HG02763 (cell line): ENCODE data around the gene NEDD8.
A peak's percentile ranks its signal among the peaks of the same experiment; 100 is the strongest.

ENCODE experiments used
- ATAC-seq: cut with Tn5 transposase; IDR thresholded peaks from one replicate; pipeline ENCODE4 v1.9.1; 2021; ENCODE audit warnings: mild to moderate bottlenecking, moderate library complexity; ENCODE audit not compliant: unreplicated experiment

NEDD8 gene

GRCh38 chr14:24232121-24232644 lies at the start of gene NEDD8:
Gene NEDD8, minus strand, starts transcription at chr14:24232367. Its CDS starts 100 bp downstream, at chr14:24232267.
- ATAC-seq, result peak; percentile 67

DNA sequence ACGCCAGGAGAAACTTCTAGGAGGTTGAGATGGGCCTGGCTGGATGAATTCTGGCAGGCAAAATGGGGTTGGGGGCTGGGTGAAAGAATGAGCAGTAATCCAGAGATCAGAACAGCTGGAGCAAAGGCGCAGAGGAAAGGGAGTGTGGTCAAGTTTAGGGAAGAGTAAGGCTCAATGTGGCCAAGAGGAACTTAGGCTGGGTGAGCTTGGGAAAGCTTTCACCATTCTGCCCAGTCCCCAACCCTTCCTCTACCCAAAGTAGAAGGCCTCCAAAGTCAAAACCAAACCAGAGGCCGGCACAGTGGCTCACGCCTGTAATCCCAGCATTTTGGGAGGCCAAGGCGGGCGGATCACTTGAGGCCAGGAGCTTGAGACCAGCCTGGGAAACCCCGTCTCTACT lies 49.5 kb upstream of the NEDD8 start:
- ATAC-seq, result no peak

GRCh38 chr14:24280797-24281460 lies 48.8 kb upstream of the NEDD8 start:
- no peak for ATAC-seq

GRCh38 chr14:24279301-24280186 lies 47.4 kb upstream of the NEDD8 start:
- peak; percentile 38 for ATAC-seq

- no peak for ATAC-seq
Observed at GRCh38 chr14:24278424-24278823, 46.3 kb upstream of the NEDD8 start.

GRCh38 chr14:24277606-24278321 lies 45.6 kb upstream of the NEDD8 start:
- ATAC-seq, result no peak

DNA sequence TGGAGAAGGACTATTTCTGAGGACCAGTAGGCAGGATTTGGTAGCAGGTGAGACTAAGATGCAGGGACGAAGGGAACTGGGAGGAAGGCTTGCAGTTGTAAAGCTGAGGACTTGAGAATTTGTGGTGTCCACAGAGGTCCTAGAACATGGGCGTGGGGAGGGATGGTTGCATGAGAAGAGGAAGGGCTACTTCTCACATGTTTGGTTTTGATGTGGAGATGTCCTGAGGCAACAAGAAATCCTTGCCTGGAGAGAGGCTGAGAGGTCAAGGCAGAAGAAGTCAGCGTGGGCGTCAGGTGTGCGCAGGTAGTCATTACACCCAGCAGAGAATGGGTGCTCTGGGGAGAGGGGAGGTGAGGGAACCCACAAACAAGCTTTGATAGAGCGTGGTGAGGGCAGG lies 44.9 kb upstream of the NEDD8 start:
- ATAC-seq, result no peak

GRCh38 chr14:24274101-24274543 lies 42.0 kb upstream of the NEDD8 start:
- ATAC-seq, result peak; percentile 37

- ATAC-seq, result no peak
Observed at GRCh38 chr14:24273422-24273998, 41.3 kb upstream of the NEDD8 start.

- no peak for ATAC-seq
Observed at GRCh38 chr14:24272467-24272866, 40.3 kb upstream of the NEDD8 start.

DNA sequence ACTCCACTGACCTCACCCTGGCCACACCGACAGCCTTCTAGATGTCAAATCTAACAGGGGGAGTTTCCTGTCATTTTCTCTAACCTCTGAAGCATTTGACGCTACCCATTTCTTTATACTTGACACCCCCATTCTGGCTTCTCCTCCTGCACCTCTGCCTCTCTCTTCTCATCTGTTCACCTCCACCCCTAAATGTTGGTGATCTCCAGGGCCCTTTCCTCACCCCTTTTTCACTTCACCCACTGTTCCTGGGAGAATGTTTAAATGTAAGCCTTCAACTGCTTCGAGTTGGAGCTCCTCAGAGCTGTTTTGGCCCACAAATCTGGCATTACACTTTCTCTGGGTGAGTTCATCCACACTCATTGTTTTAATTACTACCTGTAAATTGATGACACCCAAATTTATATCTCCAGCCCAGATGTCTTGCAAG lies 39.7 kb upstream of the NEDD8 start:
- no peak for ATAC-seq

GRCh38 chr14:24271134-24271833 lies 39.1 kb upstream of the NEDD8 start, which contains the start of gene RABGGTA:
Gene RABGGTA, minus strand, starts transcription at chr14:24271597. Its CDS starts 482 bp downstream, at chr14:24271115.
- ATAC-seq, result peak; percentile 85

- ATAC-seq, result no peak
Observed at GRCh38 chr14:24270537-24271133, 38.5 kb upstream of the NEDD8 start.

DNA sequence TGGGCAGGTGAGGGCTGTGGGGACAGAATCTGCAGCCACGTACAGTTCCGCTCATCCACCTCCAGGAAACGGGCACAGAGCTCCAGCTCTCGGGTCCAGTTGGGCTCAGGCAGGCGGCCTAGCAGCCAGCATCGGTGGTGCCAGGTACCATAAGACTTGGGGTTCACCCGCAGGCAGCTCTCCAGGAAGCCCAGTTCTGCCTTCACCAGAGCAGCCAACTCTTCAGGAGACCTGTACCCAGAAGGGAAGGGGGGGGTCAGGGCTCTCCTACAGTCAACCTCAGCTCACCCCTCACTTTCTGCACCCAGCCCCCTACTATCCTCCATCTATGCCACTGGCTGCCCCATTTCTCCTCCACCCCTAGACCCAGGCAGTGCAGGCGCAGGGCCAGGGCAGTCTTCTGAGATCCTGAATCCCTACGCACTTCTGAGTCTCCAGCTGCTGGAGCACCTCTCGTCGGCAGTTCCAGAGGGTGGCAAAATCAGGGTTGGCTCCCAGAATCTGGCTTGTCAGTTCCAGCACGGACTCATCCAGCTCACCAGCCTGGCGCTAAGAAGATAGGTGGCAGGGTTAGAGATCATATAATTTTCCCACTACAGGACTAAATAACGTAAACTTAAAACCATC lies 37.9 kb upstream of the NEDD8 start:
- ATAC-seq, result no peak

GRCh38 chr14:24269368-24269767 lies 37.2 kb upstream of the NEDD8 start:
- no peak for ATAC-seq

DNA sequence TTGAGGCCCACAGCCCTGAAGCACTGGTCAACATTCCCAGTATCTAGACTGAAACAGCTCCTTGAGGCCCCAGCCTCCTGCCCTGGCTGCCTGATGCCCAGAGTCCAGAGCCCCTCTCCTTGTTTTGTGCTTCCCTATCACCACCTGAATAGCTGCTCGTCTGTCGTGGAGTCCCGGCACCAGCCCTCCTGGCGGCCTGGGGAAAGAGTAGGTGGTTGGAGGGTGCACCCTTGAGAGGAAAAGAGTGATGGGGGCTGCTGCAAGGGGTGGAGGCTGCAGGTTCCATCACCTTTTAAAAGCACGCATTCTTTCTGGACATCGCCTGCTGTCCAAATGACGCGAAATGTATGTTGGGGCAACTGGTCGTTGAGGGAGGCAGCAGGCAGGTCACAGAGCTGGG lies 36.1 kb upstream of the NEDD8 start:
- ATAC-seq, result no peak

DNA sequence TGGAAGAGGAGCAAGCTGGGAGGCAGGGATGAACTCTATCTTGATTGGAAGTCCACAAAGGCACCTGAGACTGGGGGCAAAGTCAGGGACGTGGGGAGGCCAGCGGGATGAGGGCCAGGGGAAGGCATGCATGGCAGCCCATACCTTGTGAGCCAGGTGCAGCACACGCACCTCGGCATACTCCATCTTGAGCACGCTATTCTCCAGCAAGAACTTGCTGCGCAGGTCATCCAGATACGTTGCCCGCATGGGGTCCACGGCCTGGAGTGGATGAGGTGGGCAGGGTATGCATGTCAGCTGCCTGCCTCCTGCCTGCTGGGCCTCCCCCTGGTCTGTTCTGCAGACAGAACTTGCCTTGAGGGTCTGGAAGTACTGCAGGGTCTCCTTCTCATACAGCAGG lies 35.3 kb upstream of the NEDD8 start:
- ATAC-seq, result no peak

DNA sequence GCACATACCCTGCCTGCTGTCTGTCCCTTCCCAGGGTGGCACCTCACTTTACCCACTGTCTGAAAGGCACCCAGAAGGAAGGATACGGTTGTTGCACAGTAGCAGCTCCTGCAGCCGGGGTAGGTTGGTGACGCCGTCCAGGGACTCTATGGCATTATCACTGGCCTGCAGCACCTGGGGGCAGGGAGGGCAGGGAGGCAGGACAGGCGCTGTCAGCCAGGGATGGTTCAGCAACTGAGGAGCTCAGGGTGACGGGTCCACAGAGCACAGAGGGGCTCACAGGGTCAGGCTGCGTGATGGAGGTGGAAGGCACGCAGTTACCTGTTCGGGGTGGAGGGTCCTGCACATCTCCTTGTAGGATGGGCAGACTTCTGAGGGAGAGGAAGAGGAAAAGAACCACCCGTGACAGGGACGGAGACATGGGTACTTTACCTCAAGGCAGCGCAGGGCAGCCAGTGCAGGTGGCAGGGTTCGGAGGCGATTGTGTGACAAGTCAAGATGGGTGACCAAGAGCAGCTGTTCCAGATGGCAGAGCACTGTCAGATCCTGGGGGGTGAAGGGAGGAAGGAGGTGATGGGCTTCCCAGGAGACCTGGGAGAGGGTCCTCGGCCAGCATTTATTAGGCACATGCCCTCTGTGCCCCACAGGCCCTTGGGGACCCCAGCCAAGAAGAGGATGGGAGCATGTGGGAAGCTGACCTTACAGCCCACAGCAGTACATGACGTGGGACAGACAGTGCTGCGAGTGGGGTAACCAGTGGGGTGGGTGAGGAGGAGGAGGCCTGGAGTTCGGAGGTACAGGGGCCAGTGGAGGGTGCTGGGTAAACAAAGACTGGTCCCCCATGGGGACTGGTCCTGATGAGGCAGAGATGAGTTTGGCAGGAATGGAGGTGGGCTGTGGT lies 34.4 kb upstream of the NEDD8 start:
- no peak for ATAC-seq
